Limb (tissue), 2 donors: Measurements from ENCODE around the gene SNED1.

Experiments used
- DNase-seq, 2 donors: peaks; one replicate each; pipeline ENCODE4 v3.0.0-alpha.2; 2016; ENCODE audit errors: extremely low spot score in 2 of 2

Gene SNED1

GRCh38 chr2:240959941-240960308 lies 38.5 kb upstream of the SNED1 start:
- no peak for DNase-seq

GRCh38 chr2:240960309-240960970 lies 38.0 kb upstream of the SNED1 start:
- DNase-seq, result peak; percentile 37 to 75

DNA sequence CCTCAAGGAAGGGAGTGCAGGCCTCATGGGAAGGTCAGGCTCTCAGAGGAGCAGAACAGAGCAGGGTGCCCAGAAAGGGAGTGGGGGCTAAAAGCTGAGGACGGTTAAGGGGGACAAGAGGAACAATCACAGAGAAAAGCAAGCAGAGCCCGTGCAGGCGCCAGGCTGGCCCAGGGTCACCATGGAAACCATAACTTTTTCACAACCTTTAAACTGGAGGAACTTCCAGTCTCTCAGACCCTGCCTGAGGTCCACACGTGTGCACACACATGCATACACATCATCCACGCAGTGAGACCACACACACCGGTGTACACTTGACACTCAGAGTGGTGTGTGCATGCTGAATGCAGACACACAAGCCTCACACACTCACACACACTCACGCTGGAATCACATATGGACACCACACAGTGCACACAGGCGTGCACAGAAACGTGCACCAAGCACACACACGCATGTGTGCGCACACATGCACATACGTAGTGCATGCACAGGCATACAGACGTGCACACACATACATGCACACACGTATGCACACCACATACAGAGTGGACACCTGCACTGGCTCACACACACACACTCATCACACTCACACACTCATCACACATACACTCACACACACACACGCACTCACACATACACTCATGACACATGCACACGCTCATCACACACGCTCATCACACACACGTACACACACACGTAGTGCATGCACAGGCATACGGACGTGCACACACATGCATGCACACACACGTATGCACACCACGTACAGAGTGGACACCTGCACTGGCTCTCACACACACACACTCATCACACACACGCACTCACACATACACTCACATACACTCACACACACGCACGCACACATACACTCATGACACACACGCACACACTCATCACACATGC lies 37.2 kb upstream of the SNED1 start:
- DNase-seq, result no peak

DNA sequence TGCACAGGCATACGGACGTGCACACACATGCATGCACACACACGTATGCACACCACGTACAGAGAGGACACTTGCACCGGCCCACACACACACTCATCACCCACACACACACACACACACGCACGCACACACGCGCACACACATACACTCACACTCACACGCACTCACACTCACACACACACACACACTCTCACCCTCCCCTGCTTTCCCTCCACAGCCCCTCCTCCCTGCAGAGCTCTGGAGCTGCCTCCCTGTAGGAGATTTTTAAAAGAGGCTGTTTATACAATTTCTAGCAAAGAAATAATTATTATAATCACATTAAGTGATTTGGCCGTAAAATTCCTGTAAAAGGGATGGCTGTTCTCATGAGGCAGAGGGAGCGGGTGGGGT lies 36.5 kb upstream of the SNED1 start:
- peak in 1 of 2 donors; percentile 46 for DNase-seq

GRCh38 chr2:240962300-240963064 lies 35.9 kb upstream of the SNED1 start:
- DNase-seq, result peak; percentile 21 to 67

DNA sequence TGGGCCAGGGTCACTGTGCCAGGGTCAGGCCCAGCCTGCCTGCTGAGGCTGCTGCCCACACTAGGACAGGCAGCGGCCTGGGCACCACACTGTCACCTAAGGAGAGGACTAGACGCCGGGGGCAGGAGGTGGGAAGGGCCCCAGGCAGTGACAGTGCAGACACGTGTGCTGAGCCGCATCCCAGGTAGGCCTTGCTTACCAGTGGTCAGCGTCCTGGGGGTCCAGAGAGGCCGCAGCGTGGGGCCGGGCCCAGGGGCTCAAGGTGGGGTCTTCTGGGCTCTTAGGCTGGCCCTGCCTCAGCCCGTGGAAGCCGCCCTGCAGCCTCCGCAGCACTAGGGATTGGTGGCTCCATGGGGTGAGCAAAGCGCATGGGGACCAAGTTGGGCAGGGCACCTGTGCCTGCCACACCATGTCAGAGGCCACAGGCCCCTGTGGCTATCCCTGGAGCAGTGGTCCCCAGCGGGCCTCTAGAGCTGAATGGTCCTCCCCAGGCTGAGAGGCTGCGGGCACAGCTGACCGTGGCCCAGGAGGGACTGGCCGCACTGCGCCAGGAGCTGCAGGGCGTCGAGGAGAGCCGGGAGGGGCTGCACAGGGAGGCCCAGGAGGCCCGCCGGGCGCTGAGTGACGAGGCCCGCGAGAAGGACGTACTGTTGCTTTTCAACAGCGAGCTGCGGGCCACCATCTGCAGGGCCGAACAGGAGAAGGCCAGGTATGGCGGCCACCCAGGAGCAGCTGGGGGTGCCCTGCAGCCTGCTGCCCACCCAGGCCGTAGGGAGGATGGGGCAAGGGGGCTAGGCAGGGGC lies 35.2 kb upstream of the SNED1 start:
- DNase-seq, result peak in 1 of 2 donors; percentile 30

GRCh38 chr2:240963868-240964703 lies 34.3 kb upstream of the SNED1 start:
- DNase-seq, result no peak

DNA sequence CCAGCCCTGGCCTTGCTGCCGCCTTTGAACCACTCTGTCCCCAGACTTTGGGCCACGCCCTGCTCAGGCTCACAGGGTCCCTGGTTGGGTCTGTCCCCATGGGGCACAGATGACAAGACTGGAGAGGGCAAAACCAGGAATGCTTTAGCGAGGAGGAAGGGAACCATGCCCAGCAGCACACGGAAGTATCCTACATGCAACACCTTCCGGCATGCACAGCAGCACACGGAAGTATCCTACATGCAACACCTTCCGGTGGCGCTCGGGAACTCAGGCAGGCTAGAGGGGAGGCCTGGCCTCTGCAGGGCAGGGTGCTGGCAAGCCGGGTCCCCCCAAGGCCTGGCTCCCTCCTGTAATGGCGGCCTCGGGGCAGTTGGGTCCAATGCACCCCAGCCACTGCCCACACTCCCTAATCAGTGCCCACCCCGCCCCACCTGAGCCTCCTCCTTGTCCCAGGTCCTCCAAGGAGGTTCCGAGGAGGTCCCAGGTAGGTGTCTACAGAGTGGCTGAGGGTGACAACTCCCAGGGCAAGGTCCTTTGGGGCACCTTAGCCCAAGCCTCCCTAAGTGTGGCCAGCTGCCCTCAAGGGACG lies 33.6 kb upstream of the SNED1 start:
- DNase-seq, result no peak

DNA sequence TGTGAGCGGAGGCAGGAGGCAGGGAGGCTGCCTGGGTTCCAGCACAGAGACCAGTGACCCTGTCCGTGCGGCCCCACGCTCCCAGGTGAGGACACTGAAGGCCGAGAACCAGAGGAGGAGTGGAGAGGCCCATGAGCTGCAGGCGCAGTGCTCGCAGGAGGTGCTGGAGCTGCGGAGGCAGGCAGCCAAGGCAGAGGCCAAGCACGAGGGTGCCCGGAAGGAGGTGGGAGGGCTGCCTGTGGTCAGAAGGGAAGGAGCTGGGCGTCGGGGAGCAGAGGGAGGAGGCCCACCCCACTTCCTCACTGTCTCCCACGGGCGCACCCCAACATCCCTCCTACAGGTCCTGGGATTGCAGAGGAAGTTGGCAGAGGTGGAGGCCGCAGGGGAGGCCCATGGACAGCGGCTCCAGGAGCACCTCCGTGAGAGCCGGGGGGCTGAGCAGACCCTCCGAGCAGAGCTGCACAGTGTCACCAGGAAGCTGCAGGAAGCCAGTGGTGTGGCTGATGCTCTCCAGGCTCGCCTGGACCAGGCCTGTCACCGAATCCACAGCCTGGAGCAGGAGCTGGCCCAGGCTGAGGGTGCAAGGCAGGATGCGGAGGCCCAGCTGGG lies 33.0 kb upstream of the SNED1 start:
- DNase-seq, result peak in 1 of 2 donors; percentile 31

- DNase-seq, result peak in 1 of 2 donors; percentile 29
Observed at GRCh38 chr2:240965905-240966456, 32.4 kb upstream of the SNED1 start.

DNA sequence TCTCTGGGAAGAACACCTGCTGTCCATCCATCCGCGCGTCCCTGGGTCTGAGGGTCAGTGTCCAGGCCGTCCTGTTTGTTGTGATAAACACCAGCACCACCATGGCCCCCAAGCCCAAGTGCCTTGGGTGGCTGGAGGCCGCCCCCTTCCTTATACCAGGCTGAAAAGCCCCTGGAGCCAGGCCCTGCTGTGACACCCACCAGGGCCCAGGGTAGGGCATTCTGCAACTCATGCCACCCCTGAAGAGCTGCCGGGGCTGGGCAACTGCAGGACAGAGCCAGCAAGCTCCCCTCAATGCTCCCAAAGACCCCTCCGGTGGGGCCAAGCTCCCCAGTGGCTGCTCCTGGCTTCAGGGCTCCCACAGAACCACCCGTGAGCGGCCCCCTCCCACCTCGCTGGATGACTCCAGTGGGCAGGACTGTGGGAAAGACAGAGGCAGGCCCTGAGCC lies 31.9 kb upstream of the SNED1 start:
- peak in 1 of 2 donors; percentile 19 for DNase-seq

DNA sequence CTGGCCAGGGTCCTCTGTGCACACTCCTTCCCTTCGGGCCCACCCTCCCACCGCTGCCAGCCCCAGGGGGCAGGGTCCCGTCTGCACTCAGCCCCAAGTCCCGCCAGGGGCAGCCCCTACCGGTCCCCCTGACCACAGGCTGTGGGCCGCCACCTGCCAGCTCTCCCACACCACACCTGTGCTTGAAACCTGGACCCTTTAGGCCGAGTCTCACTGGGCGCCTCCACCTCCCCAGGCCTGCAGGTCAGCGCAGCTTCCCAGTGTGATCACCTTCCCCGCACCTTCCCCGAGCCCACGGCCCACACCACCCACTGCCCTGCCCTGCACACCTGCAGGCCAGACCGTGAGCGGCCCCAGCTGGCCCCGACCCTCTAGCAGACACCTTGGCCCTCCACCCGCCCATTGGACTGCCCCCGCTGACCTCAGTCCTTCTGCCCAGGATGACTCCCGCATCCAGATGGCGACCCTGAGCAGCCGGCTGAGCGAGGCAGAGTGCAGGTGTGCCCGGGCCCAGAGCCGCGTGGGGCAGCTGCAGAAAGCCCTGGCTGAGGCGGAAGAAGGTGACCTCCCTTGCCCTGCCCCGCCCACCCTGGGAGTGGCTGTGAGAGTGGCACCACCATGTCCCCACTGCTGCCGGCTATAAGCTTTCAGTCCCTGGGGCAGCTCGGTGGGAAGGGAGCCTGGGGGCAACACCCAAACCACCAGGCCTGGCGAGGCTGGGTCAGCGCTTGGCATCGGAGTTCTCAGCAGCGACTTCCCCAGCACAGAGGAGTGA lies 31.3 kb upstream of the SNED1 start:
- peak in 1 of 2 donors; percentile 25 for DNase-seq

DNA sequence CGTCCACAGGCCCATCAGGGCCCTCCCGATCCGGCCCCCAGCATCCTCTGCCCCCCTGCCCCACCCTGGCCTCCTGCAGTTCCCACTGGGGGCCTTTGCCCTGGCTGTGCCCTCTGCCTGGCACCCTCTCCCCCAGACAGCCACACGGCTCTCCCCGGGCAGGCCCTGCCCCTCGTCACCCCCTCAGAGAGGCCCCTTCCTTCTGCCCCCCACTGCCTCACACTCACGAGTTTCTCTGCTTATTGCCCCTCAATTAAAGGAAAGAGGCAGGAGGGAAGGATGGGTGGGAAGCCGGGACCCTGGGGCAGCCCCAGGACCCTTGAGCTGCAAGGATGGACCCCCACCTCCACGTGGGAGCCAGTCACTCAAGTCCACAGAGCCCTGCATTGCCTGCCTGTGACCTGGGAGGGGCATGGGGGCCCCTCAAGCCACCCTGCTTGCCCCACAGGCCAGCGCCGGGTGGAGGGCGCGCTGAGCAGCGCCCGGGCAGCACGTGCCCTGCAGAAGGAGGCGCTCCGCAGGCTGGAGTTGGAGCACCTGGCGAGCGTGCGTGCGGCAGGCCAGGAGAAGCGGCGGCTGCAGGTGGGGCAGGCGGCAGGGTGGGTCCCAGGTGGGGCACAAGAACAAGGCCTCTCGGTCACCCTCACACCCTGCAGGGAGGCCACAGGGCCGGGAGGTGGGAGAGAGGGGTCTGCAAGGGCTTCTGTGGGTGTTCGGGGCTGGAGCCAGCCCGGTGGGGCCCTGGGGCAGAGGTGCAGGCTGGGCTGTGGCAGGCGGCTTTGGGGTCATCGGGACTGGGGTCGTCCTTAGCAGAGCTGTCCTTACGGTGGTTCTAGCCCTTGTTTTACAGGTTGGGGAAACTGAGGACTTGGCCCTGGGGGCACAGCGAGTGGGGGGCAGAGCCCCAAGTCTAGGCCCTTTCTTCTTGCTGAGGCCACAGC lies 30.5 kb upstream of the SNED1 start:
- no peak for DNase-seq

- no peak for DNase-seq
Observed at GRCh38 chr2:240968731-240969624, 29.4 kb upstream of the SNED1 start.

DNA sequence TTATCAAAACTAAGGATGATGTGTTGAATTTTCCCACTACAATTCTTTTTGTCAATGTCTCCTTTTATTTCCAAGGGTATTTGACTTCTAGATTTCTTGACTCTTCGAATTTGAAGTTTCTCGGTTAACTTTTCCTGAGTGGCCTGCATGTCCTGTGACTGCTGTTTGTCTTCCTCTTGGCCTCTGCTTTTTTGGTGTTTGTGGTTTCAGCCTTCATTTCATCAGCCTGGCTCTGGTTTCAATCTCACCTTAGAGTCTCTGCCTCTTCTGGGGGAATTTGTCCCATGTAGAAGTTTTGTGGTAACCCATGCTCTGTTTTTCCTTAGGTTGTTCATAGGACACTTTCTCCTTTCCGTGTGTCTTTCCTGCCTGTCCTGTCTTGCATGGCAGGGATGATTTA lies 28.3 kb upstream of the SNED1 start:
- DNase-seq, result no peak

DNA sequence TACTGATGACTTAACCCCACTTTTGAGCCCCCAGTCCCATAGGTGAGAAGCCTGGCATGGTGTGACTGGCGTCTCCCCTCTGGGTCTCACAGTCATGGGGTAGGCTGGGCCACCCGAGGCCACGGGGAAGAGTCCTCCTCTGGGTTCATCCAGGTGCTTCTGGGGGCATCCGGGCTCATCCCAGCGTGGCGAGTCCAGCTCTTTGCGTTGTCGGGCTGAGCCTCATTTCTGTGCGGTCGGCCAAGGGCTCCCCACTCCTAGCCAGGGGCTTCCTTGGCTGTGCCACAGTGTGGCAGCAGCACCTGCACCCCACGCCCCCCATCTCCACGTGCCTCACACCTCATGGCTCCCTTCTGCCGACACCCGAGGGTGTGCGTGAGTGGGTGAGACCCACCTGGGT lies 27.6 kb upstream of the SNED1 start:
- DNase-seq, result no peak
